Measurements from ENCODE around the gene PLEKHG5.
"Not testable (repeated sequence)": the region's sequence is repeated elsewhere in the genome, so short reads cannot be mapped to it uniquely, and the experiment has no call there.

PLEKHG5 gene

DNA sequence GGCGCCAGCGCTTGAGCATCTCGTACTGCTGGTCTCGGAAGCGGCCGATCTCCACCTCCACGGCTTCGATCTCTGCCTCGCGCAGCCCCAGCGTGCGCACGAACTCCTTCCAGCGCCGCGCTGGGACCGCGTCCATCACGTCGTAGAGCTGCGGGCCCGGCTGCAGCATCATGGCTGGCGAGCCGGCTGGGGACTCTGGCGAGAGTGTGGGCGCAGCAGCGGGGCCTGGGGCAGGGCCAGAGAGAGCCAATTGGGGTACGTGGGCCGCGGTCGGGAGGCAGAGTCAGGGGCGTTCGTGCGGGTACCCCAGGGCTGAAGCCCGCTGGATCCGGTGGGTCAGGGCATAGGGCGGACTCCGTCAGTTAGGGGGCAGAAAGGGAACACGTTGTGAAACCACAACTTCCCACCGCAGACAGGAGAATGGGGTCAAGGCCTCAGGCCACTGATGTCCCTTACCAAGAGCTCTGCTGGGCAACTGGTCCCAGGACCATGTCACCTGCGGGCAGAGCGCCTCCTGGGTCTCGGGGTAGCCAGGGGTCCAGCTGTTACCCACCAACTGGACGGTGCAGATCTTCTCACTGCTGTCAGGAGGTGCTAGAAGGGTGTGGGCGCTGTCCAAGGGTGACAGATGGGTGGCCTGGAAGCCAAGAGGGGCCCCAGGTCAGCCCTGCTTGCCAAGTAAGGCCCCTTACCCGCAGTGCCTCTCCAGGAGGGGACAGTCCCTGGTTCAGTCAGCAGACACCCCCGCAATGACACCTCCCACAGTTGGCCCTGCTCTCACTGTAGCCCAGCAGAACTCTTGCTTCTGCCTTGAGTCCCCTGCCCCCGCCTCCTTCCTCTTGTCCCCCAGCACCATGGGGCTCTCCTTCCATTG is 29.7 kb downstream of the PLEKHG5 start:
- peak in 1 of 2 experiments; percentile 44 for DNase-seq

DNA sequence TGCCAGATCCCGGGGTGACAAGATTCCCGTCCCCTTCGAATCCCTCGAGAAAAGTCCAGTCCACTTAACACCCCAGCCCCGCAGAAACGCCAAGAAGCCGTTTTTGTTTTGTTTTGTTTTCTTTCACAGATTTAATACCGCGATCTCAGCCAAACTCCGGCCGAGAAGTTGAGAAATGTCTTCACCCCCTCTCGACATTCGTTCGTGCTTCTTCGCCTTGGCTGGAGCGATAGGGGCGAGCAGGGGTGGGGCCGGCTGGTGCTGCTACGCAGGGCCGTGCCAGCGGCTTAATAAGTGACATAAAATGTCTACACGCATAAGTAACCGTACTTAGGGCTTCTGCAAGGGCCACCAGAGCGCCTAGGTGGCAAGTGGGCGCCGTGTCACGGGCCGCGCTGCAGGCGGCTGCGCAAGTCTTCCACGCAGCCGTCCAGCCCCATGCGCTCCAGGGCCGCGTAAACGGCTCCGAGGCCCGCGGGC is 30.4 kb downstream of the PLEKHG5 start:
- DNase-seq, result no peak

DNA sequence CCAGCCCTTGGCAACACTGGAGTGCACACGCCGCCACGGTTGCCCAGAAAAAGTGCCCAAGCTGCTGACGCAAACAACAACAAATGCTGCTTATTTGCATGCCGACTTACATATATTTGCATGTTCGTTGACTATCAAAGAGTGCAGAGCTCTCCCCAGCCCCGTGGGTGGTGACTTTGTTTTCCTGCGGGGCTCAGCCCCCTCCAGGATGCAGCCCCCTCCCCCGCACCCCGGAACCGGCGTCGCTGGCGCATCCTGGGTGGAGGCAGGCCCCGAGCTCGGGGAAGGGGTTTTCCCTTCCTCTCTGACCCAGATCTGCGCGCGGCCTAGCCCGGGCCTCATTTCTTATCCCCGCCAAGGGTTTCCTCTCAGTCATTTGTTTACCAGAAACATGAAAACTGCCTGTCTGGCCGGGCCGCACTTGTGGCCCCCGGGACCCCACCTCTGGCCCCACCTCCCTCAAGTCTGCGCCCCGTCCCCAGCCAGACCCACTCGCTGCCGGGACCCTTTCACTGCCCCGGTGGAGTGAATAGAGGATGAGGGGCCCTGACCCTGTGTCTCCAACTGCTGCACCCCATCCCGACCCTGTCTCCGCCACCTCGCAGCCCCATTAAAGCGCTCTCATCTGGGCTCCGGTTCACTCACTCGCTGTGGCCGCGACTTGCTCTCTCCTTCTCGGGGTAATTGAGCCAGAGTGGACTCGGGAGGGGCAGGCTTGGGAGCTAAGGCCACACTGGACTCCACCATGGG is 31.0 kb downstream of the PLEKHG5 start:
- DNase-seq, result peak; percentile 84 to 87

DNA sequence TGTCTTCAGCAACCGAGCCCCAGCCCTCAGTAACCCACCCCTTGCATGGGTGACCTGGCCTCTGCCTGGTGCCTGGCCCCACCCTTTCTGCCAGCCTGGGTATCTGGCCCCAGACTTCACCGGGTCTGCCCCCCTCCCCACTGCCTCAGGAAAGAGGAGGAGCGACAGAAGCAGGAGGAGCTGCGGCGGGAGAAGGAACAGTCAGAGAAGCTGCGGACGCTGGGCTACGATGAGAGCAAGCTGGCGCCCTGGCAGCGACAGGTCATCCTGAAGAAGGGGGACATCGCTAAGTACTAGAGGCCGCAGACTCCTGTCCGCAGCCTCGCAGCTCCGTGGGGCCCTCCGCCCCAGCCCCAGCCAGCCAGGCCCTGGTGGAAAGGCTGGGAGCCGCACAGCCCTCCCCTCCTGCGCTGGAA is 31.6 kb downstream of the PLEKHG5 start:
- peak in 1 of 2 experiments; percentile 62 for DNase-seq

DNA sequence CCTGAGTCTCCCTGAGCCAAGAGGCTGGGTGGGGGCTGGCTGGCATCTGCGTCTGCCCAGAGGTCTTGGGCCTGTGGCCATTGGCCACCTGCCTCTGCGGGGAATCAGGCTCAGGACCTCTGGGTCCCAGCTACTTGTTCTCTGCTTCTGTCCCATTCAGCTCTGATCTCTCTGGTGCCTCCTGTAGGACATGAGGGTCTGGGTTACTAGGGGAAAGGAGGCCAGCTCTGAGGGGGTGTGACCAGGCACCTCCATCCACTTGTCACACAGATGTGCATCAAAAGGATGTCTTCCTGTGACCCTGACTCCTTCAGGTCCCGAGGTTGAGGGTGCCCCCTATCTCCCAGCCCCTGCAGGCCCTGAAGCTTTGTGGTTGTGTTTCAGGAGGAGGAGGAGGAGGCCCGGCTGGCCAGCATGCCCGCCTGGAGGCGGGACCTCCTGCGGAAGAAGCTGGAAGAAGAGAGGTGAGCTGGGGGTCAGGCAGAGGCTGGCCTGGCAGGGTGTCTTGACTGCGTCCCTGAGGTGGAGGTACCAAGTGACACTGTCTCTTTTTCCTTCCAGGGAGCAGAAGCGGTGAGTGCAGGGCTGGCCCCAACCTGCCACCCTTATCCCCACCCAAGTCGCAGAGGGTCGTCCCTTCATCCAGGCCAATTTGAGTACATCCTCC is 34.5 kb downstream of the PLEKHG5 start:
- no peak for DNase-seq

DNA sequence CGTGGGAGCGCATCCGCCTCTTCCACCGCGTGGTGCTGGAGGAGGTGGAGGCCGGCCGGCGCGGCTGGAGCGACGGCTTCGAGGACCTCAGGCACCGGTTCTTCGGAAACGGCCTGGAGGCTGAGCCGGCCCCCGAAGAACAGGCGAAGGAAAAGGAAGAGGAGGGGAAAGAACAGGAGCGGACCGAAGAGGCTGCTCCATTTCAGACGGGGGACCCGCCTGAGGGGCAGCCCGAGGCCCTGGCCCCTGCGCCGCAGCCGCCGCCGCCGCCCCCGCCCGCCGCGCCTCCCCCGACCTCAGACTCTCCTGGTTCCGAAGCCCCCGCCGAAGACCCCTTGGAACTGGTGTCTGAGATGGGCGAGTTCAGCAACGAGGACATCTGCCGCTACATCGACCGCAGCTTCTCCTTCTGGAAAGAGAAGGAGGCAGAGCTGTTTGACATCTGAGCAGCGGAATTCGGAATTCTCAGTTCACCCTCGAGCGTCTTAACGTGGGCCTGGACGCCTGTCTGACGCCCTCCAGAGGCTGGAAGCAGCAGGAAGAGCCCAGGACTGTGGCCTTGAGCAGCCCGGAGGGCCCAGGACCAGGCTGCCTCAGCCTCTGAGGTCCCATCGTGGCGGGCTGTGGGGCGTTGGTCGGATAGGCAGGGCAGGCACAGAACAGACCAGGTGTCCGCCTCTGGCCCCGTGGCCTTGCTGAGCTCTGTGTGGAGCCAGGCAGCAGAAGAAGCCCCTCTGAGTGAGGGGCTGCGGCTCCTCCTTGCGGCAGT is 35.5 kb downstream of the PLEKHG5 start:
- DNase-seq, result not testable (repeated sequence)

DNA sequence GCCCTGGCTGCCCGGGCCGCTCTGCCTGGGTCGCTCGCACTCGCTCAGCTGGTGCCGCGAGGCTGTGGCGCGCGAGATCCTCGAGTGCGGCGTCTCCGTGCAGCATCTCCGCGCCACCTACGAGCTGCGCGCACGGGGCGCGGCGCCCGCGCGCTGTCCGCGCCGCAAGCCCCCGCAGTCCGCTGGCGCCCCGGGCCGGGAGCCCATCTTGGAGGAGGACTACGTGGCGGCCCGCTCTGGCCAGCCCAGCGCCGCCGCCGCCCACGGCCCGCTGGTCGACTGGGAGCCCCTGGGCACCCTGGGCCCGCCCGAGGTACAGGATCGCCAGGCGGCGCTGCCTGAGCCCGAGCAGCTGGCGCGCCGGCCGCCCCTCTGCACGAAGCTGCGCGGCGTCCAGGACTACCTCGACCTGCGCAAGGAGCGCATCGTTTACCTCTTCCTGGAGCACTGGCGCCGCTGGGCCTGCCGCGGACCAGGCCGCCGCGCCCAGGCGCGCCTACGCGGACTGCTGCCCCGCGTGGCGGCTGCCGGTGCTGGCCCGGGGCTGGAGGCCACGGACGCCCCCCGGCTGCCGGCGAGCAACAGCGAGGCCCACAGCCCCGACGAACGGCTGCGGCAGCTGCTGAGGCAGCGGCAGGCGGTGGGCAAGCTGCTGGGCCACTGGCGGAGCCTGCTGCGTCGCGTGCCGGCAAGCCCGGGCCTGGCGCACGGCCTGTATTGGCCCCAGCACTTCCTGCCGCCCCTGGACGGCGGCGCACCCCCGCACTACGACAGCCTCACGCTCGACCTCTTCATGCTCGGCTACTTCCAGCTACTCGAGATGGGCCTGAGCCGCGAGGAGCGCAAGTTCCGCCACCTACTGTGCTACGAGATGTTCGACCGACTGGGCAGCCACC is 36.4 kb downstream of the PLEKHG5 start:
- DNase-seq, result peak in 1 of 2 experiments; percentile 67

DNA sequence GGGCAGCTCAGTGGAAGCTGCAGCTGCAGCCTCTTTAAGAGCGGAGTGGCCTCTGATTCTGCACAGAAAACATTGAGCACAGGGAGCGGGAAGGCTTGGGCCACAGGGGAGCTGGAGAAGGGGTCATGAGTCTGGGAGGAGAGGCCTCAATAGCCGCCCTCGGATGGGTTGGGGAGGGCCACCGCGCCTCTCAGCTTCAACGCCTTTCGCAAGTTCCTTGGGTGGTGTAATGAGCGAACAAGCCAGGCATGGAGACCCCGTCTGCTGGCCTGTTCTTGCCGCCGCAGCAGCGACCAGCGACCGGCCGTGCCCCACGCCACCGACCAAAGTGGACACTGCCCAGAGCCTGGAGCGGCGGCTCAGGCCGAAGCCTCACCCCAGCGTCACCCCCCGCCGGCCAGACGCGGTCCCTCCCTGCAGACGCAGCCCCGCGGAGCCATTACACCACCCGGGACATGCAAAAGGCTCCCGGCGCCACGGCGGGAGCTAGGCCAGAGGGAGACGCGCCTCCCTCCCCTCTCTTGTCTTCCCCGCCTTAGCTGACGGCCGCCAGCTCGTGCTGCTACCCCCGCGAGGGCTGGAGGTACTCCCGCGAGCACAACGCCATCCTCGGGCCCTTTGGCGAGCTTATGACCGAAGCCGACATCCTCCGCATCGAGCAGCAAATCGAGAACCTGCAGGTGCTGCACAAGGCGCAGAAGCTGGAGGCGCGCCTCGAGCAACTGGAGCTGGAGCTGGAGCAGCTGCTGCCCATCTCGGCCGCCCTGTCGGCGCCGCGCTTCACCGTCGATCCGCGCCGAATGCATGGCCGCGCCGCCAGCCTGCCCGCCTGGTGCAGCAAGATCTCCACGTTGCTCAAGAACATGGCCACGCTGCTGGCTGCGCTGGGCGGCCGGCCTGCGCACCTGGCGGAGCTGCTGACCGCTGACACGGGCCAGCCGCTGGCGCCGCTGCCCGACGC is 37.3 kb downstream of the PLEKHG5 start:
- DNase-seq, result not testable (repeated sequence)

DNA sequence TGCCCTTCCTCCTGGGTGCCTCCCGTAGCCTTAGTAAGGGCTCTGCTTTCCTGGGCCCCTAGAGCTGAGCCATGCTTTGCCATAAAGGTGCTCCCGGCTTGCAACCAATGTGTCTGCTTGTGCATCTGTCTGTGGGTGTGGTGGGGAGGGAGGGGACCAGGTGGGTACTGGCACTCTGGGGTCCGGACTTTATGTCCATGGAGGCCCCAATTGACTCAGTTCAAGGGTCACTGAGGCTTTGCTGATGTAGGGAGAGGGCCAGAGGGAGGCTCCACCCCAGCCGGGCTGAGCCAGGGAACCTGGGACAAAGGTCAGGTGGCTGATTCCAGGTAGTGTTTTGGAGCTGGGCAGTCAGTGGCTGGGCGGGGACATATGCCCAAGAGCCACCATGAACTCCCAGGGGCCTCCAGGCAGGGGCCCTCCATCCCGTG is 40.5 kb downstream of the PLEKHG5 start:
- DNase-seq, result no peak

DNA sequence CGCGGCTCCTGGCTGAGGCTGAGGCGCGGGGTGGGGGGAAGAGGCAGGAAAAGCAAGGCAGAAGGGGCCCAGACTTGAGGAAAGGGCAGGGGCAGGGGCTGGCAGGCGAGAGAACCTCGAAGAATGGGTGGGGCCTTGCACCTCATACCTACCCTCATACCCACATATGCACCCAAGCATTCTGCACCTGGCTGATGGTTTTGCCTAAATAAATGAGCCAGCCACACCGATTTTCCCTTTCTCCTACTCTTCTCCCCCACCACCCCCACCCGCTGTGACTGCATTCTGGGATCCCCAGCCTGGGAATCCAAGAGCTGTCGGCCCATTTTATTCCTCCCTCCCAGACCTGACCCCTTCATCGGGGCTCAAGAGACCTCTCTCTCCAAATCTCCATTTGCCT is 41.0 kb downstream of the PLEKHG5 start:
- not testable (repeated sequence) for DNase-seq

DNA sequence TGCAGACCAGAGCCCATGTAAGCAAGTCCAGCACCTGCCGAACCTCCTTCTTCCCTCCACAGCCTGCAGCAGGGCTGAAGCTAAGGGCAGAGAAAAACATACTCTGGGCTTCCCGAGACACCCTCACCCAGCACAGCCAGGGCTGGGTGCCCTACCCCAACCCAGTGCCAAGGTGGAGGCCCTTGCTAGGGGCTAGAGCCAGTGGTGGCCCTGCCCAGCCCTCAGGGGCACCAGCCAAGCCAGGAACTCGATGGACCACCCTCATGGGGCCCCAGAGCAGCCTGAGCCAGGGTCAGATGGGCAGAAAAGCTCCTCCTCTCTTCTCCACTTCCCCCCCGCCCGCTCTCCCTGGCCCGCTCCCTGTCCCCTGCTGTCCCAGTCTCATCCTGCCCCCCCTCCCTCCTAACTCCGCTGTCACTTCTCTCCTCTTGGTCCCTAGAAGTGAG is 41.4 kb downstream of the PLEKHG5 start:
- DNase-seq, result no peak

DNA sequence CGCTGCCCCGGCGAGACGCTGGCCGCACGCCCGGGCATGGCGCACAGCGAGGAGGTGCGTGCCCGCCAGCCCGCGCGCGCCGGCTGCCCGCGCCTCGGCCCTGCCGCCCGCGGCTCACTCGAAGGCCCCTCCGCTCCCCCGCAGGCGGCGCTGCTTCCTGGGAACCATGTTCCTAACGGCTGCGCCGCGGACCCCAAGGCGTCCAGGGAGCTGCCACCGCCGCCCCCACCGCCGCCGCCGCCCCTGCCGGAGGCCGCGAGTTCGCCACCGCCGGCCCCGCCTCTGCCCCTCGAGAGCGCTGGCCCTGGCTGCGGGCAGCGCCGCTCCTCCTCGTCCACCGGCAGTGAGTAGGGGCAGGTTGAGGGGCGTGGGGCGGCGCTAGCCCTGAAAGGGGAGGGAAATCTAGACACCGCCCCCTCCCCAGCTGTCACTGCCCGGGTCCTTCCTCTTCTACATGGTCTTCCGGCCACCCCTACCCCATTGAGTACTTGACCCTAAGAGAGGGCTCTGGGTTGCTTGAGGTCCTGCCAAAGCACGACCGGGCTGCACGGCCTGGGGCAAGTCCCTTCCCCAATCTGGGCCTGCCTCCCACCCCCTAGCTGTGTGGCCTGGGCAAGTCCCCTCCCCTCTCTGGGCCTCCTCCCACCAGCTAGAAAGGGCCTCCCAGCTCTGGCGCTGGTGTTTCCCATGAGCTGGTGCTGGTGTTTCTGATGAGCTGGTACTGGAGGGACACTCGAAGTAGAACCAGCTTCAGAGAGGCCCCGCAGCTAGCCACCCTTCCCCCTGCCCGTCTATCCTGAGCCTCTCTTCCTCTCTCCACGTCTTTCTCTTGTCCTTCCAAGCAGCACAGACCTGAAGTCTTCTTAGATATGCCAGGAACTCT is 42.5 kb downstream of the PLEKHG5 start:
- no peak for DNase-seq

DNA sequence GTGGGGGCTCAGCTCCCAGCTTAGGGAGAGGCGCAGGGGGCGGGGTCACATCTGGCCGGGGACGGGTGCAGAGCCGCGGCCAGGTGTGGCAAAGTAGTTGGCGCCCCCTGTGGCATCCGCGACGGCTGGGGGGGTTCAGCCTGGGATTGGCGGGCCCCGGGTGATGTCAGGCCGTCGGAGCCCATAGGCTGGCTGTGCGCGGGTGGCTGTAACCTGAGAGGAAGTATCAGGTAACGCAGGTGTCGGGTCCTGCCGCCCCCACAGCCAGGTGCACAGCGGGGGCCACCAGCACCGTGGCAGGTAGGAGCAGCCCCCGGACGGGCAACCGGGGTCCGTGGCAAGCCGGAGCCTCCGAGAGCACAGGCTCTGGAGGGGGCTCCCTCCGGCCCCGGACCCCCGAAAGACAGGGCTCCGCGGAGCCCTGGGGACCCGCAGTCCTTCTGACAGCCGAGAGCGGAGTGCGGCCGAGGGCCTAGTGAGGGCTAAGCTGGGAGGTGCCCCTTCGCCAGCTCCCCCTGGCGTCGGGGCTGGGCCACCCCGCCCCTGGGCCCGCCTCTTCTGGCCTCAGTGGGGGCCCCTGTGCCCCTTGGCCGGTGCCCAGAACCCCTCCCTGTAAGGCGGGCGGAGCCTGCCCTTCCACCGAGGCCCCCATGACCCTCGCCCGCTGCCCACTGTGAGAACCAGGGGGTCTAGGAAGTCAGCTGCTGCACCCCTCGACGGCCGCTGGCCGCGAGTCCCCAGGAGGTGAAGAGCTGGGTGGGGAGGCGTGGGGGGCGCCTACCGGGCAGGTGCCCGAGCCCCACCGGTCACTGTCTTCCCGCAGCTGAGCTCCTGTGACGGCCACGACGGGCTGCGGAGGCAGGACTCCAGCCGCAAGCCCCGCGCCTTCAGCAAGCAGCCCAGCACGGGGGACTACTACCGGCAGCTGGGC is 43.4 kb downstream of the PLEKHG5 start:
- DNase-seq, result no peak

DNA sequence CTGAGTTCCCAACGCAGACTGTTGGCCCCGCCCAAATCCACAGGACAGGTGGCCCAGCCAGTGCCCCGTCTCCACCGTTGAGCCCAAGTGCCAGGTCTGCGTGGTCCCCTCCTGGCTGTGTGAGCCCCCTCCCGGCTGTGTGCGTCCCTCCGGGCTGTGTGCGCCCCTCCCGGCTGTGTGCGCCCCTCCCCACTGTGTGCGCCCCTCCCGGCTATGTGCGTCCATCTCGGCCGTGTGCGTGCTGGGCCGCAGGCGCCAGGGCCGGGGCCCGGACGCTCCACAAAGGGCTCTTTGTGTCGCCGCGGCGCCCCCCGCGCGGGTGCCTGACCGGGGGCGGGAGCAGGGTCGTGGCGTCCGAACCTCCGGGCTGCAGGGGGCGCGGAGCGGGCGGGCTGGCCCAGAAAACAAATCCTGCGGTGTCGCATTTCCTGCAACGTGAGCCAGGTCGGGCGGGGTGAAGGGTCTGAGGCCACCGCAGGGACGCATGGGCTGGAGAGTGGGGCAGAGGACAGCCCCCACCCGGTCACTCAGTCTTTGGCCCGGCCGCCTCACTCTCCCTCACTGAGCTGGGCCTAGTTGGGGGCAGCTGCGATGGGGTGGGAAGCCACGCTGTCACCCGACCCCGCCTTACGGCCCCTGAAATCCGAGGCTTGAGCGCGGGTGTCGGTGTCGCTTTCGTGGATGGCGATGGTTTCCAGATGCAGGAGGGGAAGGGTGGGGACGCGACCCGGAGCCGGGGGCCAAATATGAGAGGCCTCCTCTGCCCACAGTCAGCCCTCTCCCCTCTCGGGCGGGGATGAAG is 44.2 kb downstream of the PLEKHG5 start:
- no peak for DNase-seq

DNA sequence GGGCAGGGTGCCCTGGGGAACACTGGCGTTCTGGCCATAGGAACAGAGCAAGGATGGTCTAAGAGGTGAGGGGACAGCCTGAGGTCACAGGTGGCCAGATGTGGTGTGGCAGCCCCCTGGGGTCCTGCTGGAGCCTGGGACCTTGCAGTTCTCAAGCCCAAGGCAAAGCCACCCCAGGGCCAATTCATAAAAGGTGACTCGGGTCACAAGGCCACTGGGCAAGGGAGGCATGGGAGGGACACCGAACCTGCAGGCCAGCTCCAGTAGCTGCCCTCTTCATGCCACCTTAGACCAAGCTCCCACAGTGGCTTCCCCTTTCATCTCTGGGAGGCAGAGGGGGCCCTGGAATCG is 44.8 kb downstream of the PLEKHG5 start:
- no peak for DNase-seq

DNA sequence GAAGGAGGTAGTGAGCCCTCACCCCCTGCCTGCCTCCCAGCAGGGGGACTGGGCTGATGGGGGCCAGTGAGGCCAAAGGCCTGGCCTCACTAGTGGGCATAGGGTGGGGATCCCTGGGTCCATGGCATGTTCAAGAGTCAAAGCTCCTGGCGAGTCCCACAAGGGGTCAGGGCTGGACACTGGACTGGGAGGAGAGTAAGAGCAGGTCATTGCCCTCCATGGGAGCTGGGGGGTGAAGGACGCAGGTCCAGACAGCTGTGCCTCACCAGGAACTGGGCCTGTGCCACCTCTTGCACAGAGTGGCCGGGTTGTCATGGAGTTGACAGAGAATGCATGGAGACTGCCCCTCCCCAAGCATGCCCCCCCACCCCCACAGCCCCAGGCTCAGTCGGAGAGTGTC is 45.5 kb downstream of the PLEKHG5 start:
- DNase-seq, result not testable (repeated sequence)

Data from activated T-cell treated with anti-CD3 and anti-CD28 coated beads, Interleukin-2, amount 50 U/mL, for 48 hours (primary cell).